ENCODE data around the gene WWC2. TPM values are rescaled to one million over a fixed set of nuclear protein-coding genes. Genes with fewer than 3 reads are reported as not detected.
"Not testable (repeated sequence)": the region's sequence is repeated elsewhere in the genome, so short reads cannot be mapped to it uniquely, and the experiment has no call there.

WWC2 gene
- total RNA-seq, 4 donors from 2014 or later: 7.4 to 24.8 (median 8.0) TPM

GRCh38 chr4:183190900-183191527 lies 92.0 kb downstream of the WWC2 start:
- no peak for TF ChIP-seq CTCF (IDR thresholded peaks at IDR 0.05)
- TF ChIP-seq POLR2A (IDR thresholded peaks at IDR 0.05): no peak
- 80 to 84% methylated on average over 4 of the region's 4 CpGs for WGBS, 2 donors
- intact Hi-C loops (cut with DNase I): no loop called here

GRCh38 chr4:183191630-183192029 lies 92.6 kb downstream of the WWC2 start:
- Histone ChIP-seq H3K27ac (no peak overlapping the region), H3K4me1 (no peaks in the 10 kb centered on the region), H3K27me3 (no peaks in the 10 kb centered on the region), H3K9me3 (no peaks in the 10 kb centered on the region), H3K4me3 (no peak overlapping the region), H3K36me3 (no peaks in the 10 kb centered on the region)
- WGBS, 2 donors: 89 to 97% methylated on average over 5 of the region's 5 CpGs
- TF ChIP-seq CTCF (IDR thresholded peaks at IDR 0.05) (no peak), POLR2A (IDR thresholded peaks at IDR 0.05) (no peak)
- intact Hi-C loops (cut with DNase I): no loop called here
- no peak for DNase-seq

More at GRCh38 chr4:183190900-183191527, 92.0 kb downstream of the WWC2 start:
- no peaks in the 10 kb centered on the region for H3K36me3 ChIP-seq
- no peaks in the 10 kb centered on the region for H3K27me3 ChIP-seq
- H3K4me1 ChIP-seq: no peaks in the 10 kb centered on the region
- H3K9me3 ChIP-seq: no peaks in the 10 kb centered on the region
- DNase-seq: no peak
- H3K27ac ChIP-seq: no peak overlapping the region
- H3K4me3 ChIP-seq: no peak overlapping the region

GRCh38 chr4:183192571-183192970 lies 93.5 kb downstream of the WWC2 start:
- no peaks in the 10 kb centered on the region for H3K9me3 ChIP-seq
- H3K4me3 ChIP-seq: no peak overlapping the region
- H3K4me1 ChIP-seq: no peaks in the 10 kb centered on the region
- no peaks in the 10 kb centered on the region for H3K36me3 ChIP-seq
- no peaks in the 10 kb centered on the region for H3K27me3 ChIP-seq
- H3K27ac ChIP-seq: no peak overlapping the region
- intact Hi-C loops (cut with DNase I): no loop called here
- WGBS, 2 donors: 78 to 84% methylated on average over 2 of the region's 2 CpGs
- no peak for DNase-seq
- no peak for TF ChIP-seq CTCF (IDR thresholded peaks at IDR 0.05)
- no peak for TF ChIP-seq POLR2A (IDR thresholded peaks at IDR 0.05)

GRCh38 chr4:183193730-183194338 lies 94.8 kb downstream of the WWC2 start:
- H3K27me3 ChIP-seq; H3K4me1 ChIP-seq; intact Hi-C loops (cut with DNase I); H3K9me3 ChIP-seq; DNase-seq; H3K4me3 ChIP-seq; H3K36me3 ChIP-seq; H3K27ac ChIP-seq: not testable (repeated sequence)
- WGBS, 2 donors: 70 to 73% methylated on average over 4 to 6 of the region's 6 CpGs

GRCh38 chr4:183195534-183195933 lies 96.5 kb downstream of the WWC2 start:
- peaks cover 0 to 2% (median under 1%) of the 10 kb centered on the region in 3 donors for H3K4me1 ChIP-seq
- TF ChIP-seq CTCF (IDR thresholded peaks at IDR 0.05): no peak
- TF ChIP-seq POLR2A (IDR thresholded peaks at IDR 0.05): no peak
- WGBS, 2 donors: 75 to 94% methylated on average over 3 of the region's 3 CpGs
- H3K36me3 ChIP-seq: no peaks in the 10 kb centered on the region
- H3K27me3 ChIP-seq: no peaks in the 10 kb centered on the region
- H3K4me3 ChIP-seq: no peak overlapping the region
- no peaks in the 10 kb centered on the region for H3K9me3 ChIP-seq
- intact Hi-C loops (cut with DNase I): no loop called here
- H3K27ac ChIP-seq: no peak overlapping the region
- DNase-seq: no peak

Data from esophagus squamous epithelium (tissue), 5 donors.